Fibroblast of pulmonary artery (primary cell): Measurements from ENCODE around the gene MALT1.

ENCODE experiments used
- DNase-seq: peaks from one replicate; pipeline ENCODE4 v3.0.0-alpha.2; 2010; ENCODE audit warnings: low read depth
- H3K4me3 ChIP-seq: replicated peaks from 2 replicates; pipeline ENCODE4 v1.5.1; 2011; ENCODE audit warnings: low read depth, mild to moderate bottlenecking, control low read depth, low read length, moderate library complexity
- CTCF ChIP-seq: IDR thresholded peaks from 2 replicates; pipeline ENCODE4 v1.5.1; 2011; ENCODE audit warnings: mild to moderate bottlenecking, control low read depth, low read length, inconsistent platforms; ENCODE audit errors: missing control alignments

MALT1 gene

GRCh38 chr18:58671111-58671631 is at the start of gene MALT1:
TSS of gene MALT1 (plus strand) at chr18:58671465. CDS start at chr18:58671644, 179 bp downstream.
- TF ChIP-seq CTCF, result no peak
- DNase-seq, result peak; percentile 91
- peak within 1 kb of the TSS; percentile 79 for H3K4me3 ChIP-seq

GRCh38 chr18:58624011-58624410 is 47.3 kb upstream of the MALT1 start:
- no peak overlapping the region for H3K4me3 ChIP-seq
- no peak for TF ChIP-seq CTCF
- DNase-seq, result no peak

GRCh38 chr18:58625839-58626238 is 45.4 kb upstream of the MALT1 start:
- DNase-seq, result no peak
- H3K4me3 ChIP-seq, result no peak overlapping the region
- TF ChIP-seq CTCF, result no peak

- no peak for DNase-seq
- no peak overlapping the region for H3K4me3 ChIP-seq
- no peak for TF ChIP-seq CTCF
Measured at GRCh38 chr18:58630071-58630470, 41.2 kb upstream of the MALT1 start.

GRCh38 chr18:58631301-58631700 is 40.0 kb upstream of the MALT1 start:
- no peak for DNase-seq
- H3K4me3 ChIP-seq, result no peak overlapping the region
- TF ChIP-seq CTCF, result no peak

GRCh38 chr18:58632552-58632951 is 38.7 kb upstream of the MALT1 start:
- no peak for TF ChIP-seq CTCF
- no peak for DNase-seq

GRCh38 chr18:58633874-58634273 is 37.4 kb upstream of the MALT1 start:
- no peak for DNase-seq
- TF ChIP-seq CTCF, result no peak
- no peak overlapping the region for H3K4me3 ChIP-seq

More at GRCh38 chr18:58632552-58632951, 38.7 kb upstream of the MALT1 start:
- no peak overlapping the region for H3K4me3 ChIP-seq
